ENCODE measurements around the gene YRDC.

Gene YRDC

GRCh38 chr1:37807555-37808368, at the start of gene YRDC, which contains the start of gene C1orf122:
TSS of gene YRDC (minus strand) at chr1:37808208. CDS start at chr1:37808180, 28 bp downstream.
TSS of gene C1orf122 (plus strand) at chr1:37807790. CDS start at chr1:37808405, 615 bp downstream.
- peak; percentile 86 for DNase-seq

- no peak for DNase-seq
These were observed 46.4 kb upstream of the YRDC start for GRCh38 chr1:37854406-37854805.

- no peak for DNase-seq
These were observed 45.1 kb upstream of the YRDC start for GRCh38 chr1:37853157-37853556.

GRCh38 chr1:37851782-37852210, 43.8 kb upstream of the YRDC start:
- no peak for DNase-seq

GRCh38 chr1:37851262-37851661, 43.3 kb upstream of the YRDC start:
- DNase-seq: no peak

- DNase-seq: no peak
These were observed 42.4 kb upstream of the YRDC start for GRCh38 chr1:37850352-37850955.

GRCh38 chr1:37849480-37849879, 41.5 kb upstream of the YRDC start:
- no peak for DNase-seq

- DNase-seq: no peak
These were observed 38.8 kb upstream of the YRDC start for GRCh38 chr1:37846647-37847339.

GRCh38 chr1:37845786-37846185, 37.8 kb upstream of the YRDC start:
- no peak for DNase-seq

- DNase-seq: no peak
These were observed 37.1 kb upstream of the YRDC start for GRCh38 chr1:37845049-37845646.

- DNase-seq: no peak
These were observed 36.5 kb upstream of the YRDC start for GRCh38 chr1:37844536-37844935.

GRCh38 chr1:37841652-37842051, 33.6 kb upstream of the YRDC start:
- DNase-seq: no peak

GRCh38 chr1:37840711-37841110, 32.7 kb upstream of the YRDC start:
- no peak for DNase-seq

GRCh38 chr1:37839676-37840075, 31.7 kb upstream of the YRDC start:
- no peak for DNase-seq

- no peak for DNase-seq
These were observed 28.8 kb upstream of the YRDC start for GRCh38 chr1:37836788-37837187.

GRCh38 chr1:37831809-37832208, 23.8 kb upstream of the YRDC start:
- DNase-seq: no peak

GRCh38 chr1:37831109-37831508, 23.1 kb upstream of the YRDC start:
- no peak for DNase-seq

- no peak for DNase-seq
These were observed 20.5 kb upstream of the YRDC start for GRCh38 chr1:37828410-37829074.

- no peak for DNase-seq
These were observed 17.5 kb upstream of the YRDC start for GRCh38 chr1:37825506-37825905.

- no peak for DNase-seq
These were observed 16.0 kb upstream of the YRDC start for GRCh38 chr1:37824001-37824400.

- no peak for DNase-seq
These were observed 15.2 kb upstream of the YRDC start for GRCh38 chr1:37822906-37823815.

GRCh38 chr1:37821481-37821880, 13.5 kb upstream of the YRDC start:
- no peak for DNase-seq

Data from NK-92 treated with Interleukin-12 subunit alpha and Interleukin-12 subunit beta, amount 100 ng/mL, for 24 hours (cell line).